Stimulated activated CD4-positive, alpha-beta T cell treated with anti-CD3 and anti-CD28 coated beads, TNF-alpha, amount 100 ng/mL, for 4 hours (primary cell): ENCODE measurements around the gene CYP4F2.
"Not testable (repeated sequence)": the region's sequence is repeated elsewhere in the genome, so short reads cannot be mapped to it uniquely, and the experiment has no call there.

Source experiments
- DNase-seq, 3 experiments: peaks; one replicate each; pipeline ENCODE4 v3.0.0-alpha.2; 2020; ENCODE audit warnings: low read depth in 3 of 3

CYP4F2 gene

GRCh38 chr19:15897738-15898276 is at the start of gene CYP4F2:
Gene CYP4F2, minus strand, starts transcription at chr19:15898074. Its CDS starts 463 bp downstream, at chr19:15897611.
- no peak for DNase-seq

GRCh38 chr19:15945301-15945700 is 47.4 kb upstream of the CYP4F2 start:
- DNase-seq = no peak

- no peak for DNase-seq
Measured at GRCh38 chr19:15944401-15944800, 46.5 kb upstream of the CYP4F2 start.

GRCh38 chr19:15937771-15938170 is 39.9 kb upstream of the CYP4F2 start:
- DNase-seq = no peak

- DNase-seq = no peak
Measured at GRCh38 chr19:15936950-15937349, 39.1 kb upstream of the CYP4F2 start.

- no peak for DNase-seq
Measured at GRCh38 chr19:15936173-15936572, 38.3 kb upstream of the CYP4F2 start.

GRCh38 chr19:15935167-15935702 is 37.4 kb upstream of the CYP4F2 start:
- DNase-seq = no peak

GRCh38 chr19:15934332-15935078 is 36.6 kb upstream of the CYP4F2 start, which contains the start of gene CYP4F11:
Gene CYP4F11, minus strand, starts transcription at chr19:15934529. Its CDS starts 121 bp downstream, at chr19:15934408.
- DNase-seq = no peak

GRCh38 chr19:15933761-15934331 is 36.0 kb upstream of the CYP4F2 start:
- not testable (repeated sequence) for DNase-seq

GRCh38 chr19:15928321-15928720 is 30.4 kb upstream of the CYP4F2 start:
- DNase-seq = no peak

- no peak for DNase-seq
Measured at GRCh38 chr19:15926484-15926883, 28.6 kb upstream of the CYP4F2 start.

- DNase-seq = no peak
Measured at GRCh38 chr19:15923702-15924101, 25.8 kb upstream of the CYP4F2 start.

- no peak for DNase-seq
Measured at GRCh38 chr19:15922021-15922420, 24.1 kb upstream of the CYP4F2 start.

GRCh38 chr19:15919243-15919642 is 21.4 kb upstream of the CYP4F2 start:
- no peak for DNase-seq

- no peak for DNase-seq
Measured at GRCh38 chr19:15915109-15915508, 17.2 kb upstream of the CYP4F2 start.

GRCh38 chr19:15913830-15914229 is 16.0 kb upstream of the CYP4F2 start:
- DNase-seq = no peak

GRCh38 chr19:15913384-15913783 is 15.5 kb upstream of the CYP4F2 start:
- no peak for DNase-seq

GRCh38 chr19:15911599-15912235 is 13.8 kb upstream of the CYP4F2 start:
- DNase-seq = no peak

- DNase-seq = no peak
Measured at GRCh38 chr19:15905026-15905425, 7.2 kb upstream of the CYP4F2 start.

GRCh38 chr19:15902898-15903297 is 5.0 kb upstream of the CYP4F2 start:
- DNase-seq = not testable (repeated sequence)

GRCh38 chr19:15902254-15902653 is 4.4 kb upstream of the CYP4F2 start:
- no peak for DNase-seq

GRCh38 chr19:15900504-15900903 is 2.6 kb upstream of the CYP4F2 start:
- no peak for DNase-seq
